ENCODE data around the gene PAPPA.

DNA sequence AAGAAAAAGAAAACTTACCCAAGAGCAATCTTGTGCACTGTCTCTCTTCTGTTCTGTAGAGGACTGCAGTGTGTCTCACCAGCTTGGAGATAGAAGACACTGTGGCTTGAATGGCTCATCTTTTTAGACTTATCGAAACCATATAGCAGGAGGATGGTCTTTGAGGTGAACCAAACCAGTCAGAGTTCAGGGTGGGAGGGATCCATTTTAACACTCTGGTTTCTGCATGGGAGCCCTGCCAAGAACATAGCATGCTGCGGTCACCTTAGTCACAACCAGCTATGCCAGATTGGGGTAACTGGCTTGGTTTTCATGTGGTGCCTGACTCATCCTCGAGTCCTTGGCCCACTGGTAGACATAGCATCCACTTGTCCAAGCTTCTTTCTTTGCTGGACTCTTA, 135.1 kb downstream of the PAPPA start:
- TF ChIP-seq CTCF (conservative IDR thresholded peaks at IDR 0.05; ENCODE audit: low read length) (no peak), EZH2phosphoT487 (IDR thresholded peaks at IDR 0.05; ENCODE audit: borderline replicate concordance, low read depth, low read length) (no peak)
